Measurements from ENCODE around the gene JAG1.

- TF ChIP-seq EZH2 (IDR thresholded peaks at IDR 0.05; ENCODE audit: borderline replicate concordance, low read depth, low read length, severe bottlenecking) (no peak), MAX (IDR thresholded peaks at IDR 0.05; ENCODE audit: insufficient read depth, insufficient read length) (no peak), POLR2AphosphoS5 (IDR thresholded peaks at IDR 0.05; ENCODE audit: insufficient read depth, low read depth, low read length) (no peak), FOS (IDR thresholded peaks at IDR 0.05; ENCODE audit: borderline replicate concordance, insufficient read depth, low read length) (no peak)
- TF ChIP-seq, protein P1, sequence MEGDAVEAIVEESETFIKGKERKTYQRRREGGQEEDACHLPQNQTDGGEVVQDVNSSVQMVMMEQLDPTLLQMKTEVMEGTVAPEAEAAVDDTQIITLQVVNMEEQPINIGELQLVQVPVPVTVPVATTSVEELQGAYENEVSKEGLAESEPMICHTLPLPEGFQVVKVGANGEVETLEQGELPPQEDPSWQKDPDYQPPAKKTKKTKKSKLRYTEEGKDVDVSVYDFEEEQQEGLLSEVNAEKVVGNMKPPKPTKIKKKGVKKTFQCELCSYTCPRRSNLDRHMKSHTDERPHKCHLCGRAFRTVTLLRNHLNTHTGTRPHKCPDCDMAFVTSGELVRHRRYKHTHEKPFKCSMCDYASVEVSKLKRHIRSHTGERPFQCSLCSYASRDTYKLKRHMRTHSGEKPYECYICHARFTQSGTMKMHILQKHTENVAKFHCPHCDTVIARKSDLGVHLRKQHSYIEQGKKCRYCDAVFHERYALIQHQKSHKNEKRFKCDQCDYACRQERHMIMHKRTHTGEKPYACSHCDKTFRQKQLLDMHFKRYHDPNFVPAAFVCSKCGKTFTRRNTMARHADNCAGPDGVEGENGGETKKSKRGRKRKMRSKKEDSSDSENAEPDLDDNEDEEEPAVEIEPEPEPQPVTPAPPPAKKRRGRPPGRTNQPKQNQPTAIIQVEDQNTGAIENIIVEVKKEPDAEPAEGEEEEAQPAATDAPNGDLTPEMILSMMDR (IDR thresholded peaks at IDR 0.05; ENCODE audit: extremely low read depth in 1 of 2, insufficient read depth in 1 of 2, low read depth in 1 of 2, low read length in 2 of 2) = no peak
Measured at GRCh38 chr20:10616212-10616611, 57.6 kb downstream of the JAG1 start.

Data from endothelial cell of umbilical vein (primary cell).